ENCODE data around the gene GABRR2. TPM values are rescaled to one million over a fixed set of nuclear protein-coding genes. Genes with fewer than 3 reads are reported as not detected.

The GABRR2 gene
- total RNA-seq, 1 donor from 2014 or later = not detected

Other genes with a start within 250 kb of the GABRR2 start
- gene PNRC1, start 234.5 kb downstream of the GABRR2 start, total RNA-seq = 66.7 TPM
- gene SRSF12, start 197.2 kb downstream of the GABRR2 start, total RNA-seq = 0.44 TPM
- 5.5 TPM for gene PM20D2, start 169.2 kb downstream of the GABRR2 start, total RNA-seq
- 0.24 TPM for gene GABRR1, start 97.9 kb downstream of the GABRR2 start, total RNA-seq
- gene UBE2J1, start 37.4 kb upstream of the GABRR2 start, total RNA-seq = 22.6 TPM
- gene RRAGD, start 97.0 kb upstream of the GABRR2 start, total RNA-seq = 40.4 TPM
- 9.9 TPM for gene ANKRD6, start 117.9 kb upstream of the GABRR2 start, total RNA-seq

Data from esophagus mucosa (tissue), 1 donor.